ENCODE measurements around the gene ELAVL4.

Gene ELAVL4

DNA sequence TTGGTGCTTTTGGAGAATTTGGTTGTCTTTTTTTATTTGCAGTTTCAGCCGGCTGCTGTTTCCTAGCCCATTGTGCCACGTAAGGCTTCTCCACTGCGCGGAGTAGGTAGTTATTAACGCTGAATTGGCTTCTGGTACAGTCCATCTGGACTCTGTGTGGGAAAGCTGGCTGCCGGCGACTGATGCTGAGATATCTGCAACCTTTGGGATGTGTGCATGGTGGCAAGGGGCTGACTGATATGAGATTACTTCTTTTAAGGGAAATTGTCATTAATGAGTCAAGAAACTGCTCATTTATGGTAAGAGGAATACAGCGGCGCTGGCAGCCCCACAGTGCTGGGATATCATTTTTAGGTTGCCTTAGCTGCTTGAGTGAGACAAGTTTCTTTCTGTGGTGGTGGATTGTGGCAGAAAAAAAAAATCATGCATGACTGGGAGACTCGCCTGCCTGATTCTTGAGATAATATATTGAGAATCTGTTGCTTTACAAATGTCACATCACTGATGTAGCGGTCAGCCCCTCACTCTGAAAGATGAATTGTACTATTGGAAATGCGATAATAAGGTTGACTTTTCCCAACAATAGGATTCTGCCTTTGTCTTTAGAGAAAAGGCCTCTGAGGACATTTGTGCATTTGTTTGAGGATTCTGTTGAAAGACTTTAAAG lies 2.5 kb upstream of the ELAVL4 start:
- H3K9me3 Mint-ChIP-seq, result no peaks in the 10 kb centered on the region
- H3K4me3 Mint-ChIP-seq, result no peak overlapping the region
- ATAC-seq (no peak), DNase-seq (ENCODE audit: low spot score in 2 of 2) (no peak)
- H3K27ac Mint-ChIP-seq, result no peak overlapping the region
- H3K36me3 Mint-ChIP-seq, result no peaks in the 10 kb centered on the region
- H3K4me1 Mint-ChIP-seq, result peaks cover 13% of the 10 kb centered on the region

DNA sequence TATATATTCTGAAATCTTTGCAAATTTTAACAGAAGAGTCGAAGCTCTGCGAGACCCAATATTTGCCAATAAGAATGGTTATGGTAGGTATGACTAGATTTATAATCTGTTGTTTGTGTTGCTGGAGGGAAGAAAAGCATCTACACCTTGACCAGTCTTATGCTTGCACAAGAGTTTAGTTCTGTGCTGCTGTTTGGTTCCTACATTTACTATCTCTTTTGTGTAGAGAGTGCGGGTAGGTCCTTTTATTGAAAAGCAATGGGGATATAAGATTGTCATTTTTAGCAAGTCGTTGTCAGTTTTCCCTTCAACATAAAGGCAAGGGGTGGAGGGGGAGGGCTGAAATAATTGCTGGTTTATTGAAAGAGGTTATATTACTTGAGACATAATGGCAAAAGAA lies 396 bp downstream of the ELAVL4 start:
- no peak overlapping the region for H3K27ac Mint-ChIP-seq
- ATAC-seq, result no peak
- H3K36me3 Mint-ChIP-seq, result no peaks in the 10 kb centered on the region
- peaks cover 13% of the 10 kb centered on the region for H3K4me1 Mint-ChIP-seq
- DNase-seq (ENCODE audit: low spot score in 2 of 2), result no peak
- no peak overlapping the region for H3K4me3 Mint-ChIP-seq
- H3K9me3 Mint-ChIP-seq, result no peaks in the 10 kb centered on the region

DNA sequence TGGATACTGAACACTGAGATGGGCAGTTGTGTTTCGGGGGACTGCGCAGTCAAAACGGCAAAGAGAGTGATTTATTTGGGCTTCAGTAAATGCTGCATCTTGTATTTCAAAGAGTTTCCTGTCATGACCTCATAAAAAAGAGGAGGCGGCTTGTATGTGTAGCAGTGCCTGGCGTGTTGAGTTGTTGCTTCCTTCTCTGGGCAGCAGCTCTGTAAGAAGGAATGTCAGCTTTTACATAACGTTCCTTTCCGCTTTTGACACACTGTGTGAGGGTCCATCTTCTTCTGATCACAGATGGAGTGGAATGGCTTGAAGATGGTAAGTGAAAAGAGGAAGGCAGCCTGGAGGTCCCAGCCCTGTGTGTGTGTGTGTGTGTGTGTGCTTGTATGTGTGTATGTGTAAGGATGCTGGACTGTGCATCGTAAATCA lies 941 bp downstream of the ELAVL4 start:
- ATAC-seq (peak; percentile 37), DNase-seq (ENCODE audit: low spot score in 2 of 2) (no peak)
- H3K4me3 Mint-ChIP-seq, result peak overlapping the region; percentile 25
- H3K9me3 Mint-ChIP-seq, result no peaks in the 10 kb centered on the region
- no peak overlapping the region for H3K27ac Mint-ChIP-seq
- H3K36me3 Mint-ChIP-seq, result no peaks in the 10 kb centered on the region
- peaks cover 13% of the 10 kb centered on the region for H3K4me1 Mint-ChIP-seq

DNA sequence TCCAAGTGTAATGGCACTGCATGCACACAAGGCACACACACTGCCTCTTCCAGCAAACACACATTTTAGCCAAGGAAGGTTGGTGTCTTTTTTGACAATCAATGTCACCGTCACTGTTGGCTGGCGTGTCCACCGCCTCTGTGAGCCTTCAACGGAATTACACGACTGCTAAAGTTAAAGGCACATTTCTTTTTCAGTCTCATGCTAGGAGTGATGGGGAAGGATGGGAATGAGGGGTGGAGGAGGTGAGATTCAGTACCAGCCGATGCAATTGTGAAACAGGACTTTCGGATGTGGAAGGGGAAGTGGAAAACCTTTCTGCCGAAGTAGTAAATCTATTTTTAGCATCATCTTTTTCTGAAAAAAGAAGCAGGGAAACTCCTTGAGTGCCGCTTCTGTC lies 1.4 kb downstream of the ELAVL4 start:
- ATAC-seq, result no peak
- Mint-ChIP-seq H3K36me3 (no peaks in the 10 kb centered on the region), H3K27ac (no peak overlapping the region), H3K4me3 (peak overlapping the region; percentile 25), H3K4me1 (peaks cover 13% of the 10 kb centered on the region), H3K9me3 (no peaks in the 10 kb centered on the region)
- no peak for DNase-seq (ENCODE audit: low spot score in 2 of 2)

DNA sequence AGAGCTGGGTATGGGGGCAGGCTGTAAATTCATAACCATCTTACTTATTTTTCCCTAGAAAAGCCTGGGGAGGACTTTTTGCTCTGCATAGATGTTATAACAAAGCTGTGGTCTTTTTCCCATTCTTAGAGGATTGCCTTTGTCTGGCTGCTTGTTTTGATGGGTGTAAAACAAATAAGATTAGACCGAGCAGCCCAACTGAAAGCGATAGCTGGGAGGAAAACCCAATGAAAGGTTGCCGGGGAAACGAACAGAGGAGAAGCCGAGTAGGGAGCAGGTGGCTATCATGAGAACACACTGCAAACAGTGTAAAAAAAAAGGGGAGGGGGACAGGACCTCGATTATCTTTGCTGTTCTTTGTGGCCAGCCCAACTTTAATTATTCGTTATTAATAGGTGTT lies 1.9 kb downstream of the ELAVL4 start:
- H3K36me3 Mint-ChIP-seq, result no peaks in the 10 kb centered on the region
- H3K4me3 Mint-ChIP-seq, result peak overlapping the region; percentile 25
- DNase-seq (ENCODE audit: low spot score in 2 of 2) (no peak), ATAC-seq (no peak)
- H3K9me3 Mint-ChIP-seq, result no peaks in the 10 kb centered on the region
- H3K27ac Mint-ChIP-seq, result no peak overlapping the region
- H3K4me1 Mint-ChIP-seq, result peaks cover 13% of the 10 kb centered on the region

DNA sequence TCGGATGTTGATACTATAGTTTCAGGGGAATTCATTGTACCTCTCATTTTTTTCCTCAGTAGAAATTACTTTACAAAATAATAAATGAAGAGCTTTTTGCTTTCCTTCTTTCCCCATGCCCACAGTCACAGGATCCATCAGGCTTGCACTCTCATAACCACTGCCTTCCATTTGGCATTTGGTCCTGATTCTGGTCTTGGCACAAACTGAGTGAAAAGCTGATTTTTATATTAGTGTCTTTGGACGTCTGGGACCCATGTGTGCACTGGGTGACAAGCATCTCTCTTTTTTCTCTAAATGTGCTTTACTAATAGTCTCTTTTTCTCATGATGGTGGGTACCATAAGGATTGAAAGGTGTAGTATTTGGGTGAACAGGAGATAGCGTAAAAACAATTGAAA lies 2.8 kb downstream of the ELAVL4 start:
- Mint-ChIP-seq H3K36me3 (no peaks in the 10 kb centered on the region), H3K4me1 (peaks cover 13% of the 10 kb centered on the region), H3K9me3 (no peaks in the 10 kb centered on the region), H3K27ac (no peak overlapping the region), H3K4me3 (no peak overlapping the region)
- ATAC-seq (no peak), DNase-seq (ENCODE audit: low spot score in 2 of 2) (no peak)

DNA sequence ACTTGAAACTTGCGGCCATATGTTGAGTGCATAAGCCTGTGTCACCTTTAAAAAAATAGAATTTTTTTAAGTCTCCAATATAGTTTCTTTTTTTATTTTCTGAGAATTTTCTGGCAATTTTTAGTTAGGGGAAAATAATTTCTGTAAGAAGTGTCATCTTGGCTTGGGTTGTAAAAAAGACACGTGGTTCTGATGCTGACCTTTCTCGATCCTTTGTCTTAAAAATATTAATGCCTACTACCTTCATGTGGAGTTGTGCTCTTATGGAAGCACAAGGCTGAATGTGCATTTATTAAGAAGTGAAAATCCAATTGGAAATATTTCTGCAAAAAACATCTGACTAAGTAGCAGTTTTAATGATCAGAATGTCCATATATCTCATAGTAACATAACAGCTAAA lies 3.5 kb downstream of the ELAVL4 start:
- peaks cover 13% of the 10 kb centered on the region for H3K4me1 Mint-ChIP-seq
- H3K36me3 Mint-ChIP-seq, result no peaks in the 10 kb centered on the region
- no peak for ATAC-seq
- no peak overlapping the region for H3K27ac Mint-ChIP-seq
- DNase-seq (ENCODE audit: low spot score in 2 of 2), result no peak
- H3K4me3 Mint-ChIP-seq, result no peak overlapping the region
- H3K9me3 Mint-ChIP-seq, result no peaks in the 10 kb centered on the region

DNA sequence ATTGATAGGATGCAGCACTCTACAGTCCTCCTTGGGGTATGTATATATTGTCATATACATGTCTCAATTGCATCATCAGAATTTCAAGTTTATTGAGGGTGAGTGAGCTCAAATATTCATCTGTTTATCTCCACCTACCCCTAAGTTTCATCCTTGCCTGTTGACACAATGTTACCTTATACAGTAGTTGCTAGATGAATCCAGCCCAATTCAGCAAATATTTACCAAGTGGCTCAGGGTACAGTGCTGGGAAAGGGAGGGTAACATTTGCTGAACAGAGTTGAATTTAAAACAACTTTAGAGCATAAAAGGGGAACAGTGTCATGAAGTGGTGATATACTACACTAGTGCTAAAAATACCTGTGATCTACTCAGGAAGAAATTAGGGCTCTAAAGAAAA lies 14.4 kb downstream of the ELAVL4 start:
- no peak for DNase-seq (ENCODE audit: low spot score in 2 of 2)
- H3K36me3 Mint-ChIP-seq, result no peaks in the 10 kb centered on the region
- no peak for ATAC-seq
- H3K27ac Mint-ChIP-seq, result no peak overlapping the region
- no peaks in the 10 kb centered on the region for H3K4me1 Mint-ChIP-seq
- H3K9me3 Mint-ChIP-seq, result no peaks in the 10 kb centered on the region
- no peak overlapping the region for H3K4me3 Mint-ChIP-seq

DNA sequence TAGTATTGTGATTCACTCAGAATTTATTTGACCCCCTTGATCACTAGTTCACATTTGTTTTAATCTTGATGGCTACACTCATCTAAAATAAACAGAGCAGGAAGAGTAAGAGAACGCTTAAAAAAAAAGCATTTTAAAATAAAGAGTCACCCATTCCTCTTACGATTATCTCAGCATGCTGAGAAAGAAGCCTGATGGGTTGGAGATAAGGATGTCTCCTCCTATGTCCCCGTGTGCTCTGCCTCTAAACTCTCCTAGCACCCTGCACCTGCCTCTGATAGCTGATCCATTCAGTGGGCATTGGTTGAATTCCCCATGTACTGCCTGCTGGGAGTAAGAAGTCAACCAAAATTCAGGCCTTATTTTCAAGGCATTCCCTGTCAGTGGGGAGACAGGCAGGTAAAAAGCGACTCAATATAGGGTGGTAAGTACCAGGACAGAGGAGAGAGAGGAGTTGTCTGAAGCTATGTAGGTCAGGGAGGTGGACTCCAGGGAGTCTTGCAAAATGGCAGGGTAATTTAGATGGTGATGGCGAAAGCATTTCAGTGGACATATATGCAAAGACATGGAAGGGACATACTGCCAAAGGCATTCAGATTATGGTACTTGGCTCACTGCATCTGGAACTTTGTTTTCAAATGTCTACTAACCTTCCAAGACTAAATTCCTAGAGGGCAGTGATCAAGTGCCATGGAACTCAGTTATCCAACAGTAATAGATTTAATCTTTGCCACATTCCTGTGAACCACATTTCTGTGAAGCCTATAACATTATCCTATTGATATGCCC lies 18.4 kb downstream of the ELAVL4 start:
- no peaks in the 10 kb centered on the region for H3K4me1 Mint-ChIP-seq
- H3K27ac Mint-ChIP-seq, result no peak overlapping the region
- H3K9me3 Mint-ChIP-seq, result no peaks in the 10 kb centered on the region
- no peaks in the 10 kb centered on the region for H3K36me3 Mint-ChIP-seq
- ATAC-seq (no peak), DNase-seq (ENCODE audit: low spot score in 2 of 2) (no peak)
- H3K4me3 Mint-ChIP-seq, result no peak overlapping the region

DNA sequence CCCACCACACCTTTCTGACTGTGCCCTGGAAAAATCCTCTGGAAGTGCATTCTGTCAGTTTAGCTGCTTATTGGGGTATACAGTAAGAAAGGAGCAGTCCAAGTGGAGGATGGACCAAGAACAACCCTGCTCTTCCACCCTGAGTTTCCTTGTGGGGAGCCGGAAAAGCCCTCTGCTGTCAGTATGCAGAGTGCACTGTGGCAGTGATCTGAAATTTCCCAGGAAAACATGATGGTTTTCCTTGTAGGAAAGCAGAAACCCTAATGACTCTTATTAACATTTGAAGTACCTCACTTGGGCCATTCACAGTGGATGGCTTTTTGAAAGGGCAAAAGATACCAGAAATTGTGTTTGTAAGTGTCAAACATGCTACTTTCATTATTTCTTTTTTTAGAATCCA lies 20.5 kb downstream of the ELAVL4 start:
- no peak for ATAC-seq
- H3K4me1 Mint-ChIP-seq, result no peaks in the 10 kb centered on the region
- DNase-seq (ENCODE audit: low spot score in 2 of 2), result no peak
- H3K9me3 Mint-ChIP-seq, result no peaks in the 10 kb centered on the region
- no peak overlapping the region for H3K27ac Mint-ChIP-seq
- H3K4me3 Mint-ChIP-seq, result no peak overlapping the region
- no peaks in the 10 kb centered on the region for H3K36me3 Mint-ChIP-seq

DNA sequence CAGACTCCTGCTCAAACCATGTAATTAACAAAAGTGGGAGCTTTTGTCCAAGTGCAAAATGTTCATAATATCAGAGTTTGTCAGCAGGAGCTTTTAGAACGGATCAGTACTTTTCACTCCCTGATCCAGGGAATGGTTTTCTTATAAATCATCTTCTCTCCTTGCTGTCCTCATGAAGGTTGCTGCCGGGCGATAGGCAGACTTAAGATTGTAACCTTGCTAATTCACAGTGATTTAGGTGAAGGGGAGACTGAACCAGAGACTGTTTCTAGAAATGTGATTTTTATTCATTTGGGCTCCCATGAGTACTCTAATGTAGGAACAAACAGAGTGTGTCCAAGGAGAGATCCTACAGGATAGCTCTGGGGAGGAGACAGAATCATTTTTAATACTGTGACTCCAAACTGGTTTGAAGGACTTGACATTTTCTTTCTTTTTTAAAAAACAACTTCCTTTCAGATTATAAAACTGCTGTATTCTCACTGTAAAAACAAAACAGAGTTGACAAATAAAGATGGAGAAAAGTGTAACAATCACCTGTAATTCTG lies 23.7 kb downstream of the ELAVL4 start:
- ATAC-seq, result no peak
- Mint-ChIP-seq H3K27ac (no peak overlapping the region), H3K4me3 (no peak overlapping the region)

DNA sequence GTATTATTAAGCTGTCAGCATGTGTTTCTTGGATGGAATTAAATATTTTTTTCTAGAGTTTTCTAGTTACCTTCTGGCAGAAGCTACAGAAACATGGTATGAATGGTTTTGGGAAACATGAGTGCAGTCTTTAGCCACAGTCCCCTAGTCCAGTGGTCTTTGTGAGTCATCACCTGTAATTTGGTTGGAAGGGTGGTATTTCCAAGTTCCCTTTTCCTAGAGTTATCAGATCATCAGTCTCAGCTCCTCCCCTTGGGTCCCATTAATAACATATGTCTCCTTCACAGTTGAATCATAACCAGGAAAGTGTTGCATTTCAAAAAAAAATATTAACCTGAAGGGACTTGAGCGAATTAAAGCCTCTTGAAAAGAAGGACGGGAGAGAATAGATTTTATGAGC lies 27.0 kb downstream of the ELAVL4 start:
- ATAC-seq, result no peak
- Mint-ChIP-seq H3K4me3 (no peak overlapping the region), H3K27ac (no peak overlapping the region), H3K36me3 (no peaks in the 10 kb centered on the region), H3K4me1 (no peaks in the 10 kb centered on the region), H3K9me3 (no peaks in the 10 kb centered on the region)
- no peak for DNase-seq (ENCODE audit: low spot score in 2 of 2)

More for the DNA sequence above, 23.7 kb downstream of the ELAVL4 start:
- Mint-ChIP-seq H3K36me3 (no peaks in the 10 kb centered on the region), H3K9me3 (no peaks in the 10 kb centered on the region), H3K4me1 (no peaks in the 10 kb centered on the region)
- DNase-seq (ENCODE audit: low spot score in 2 of 2), result no peak

DNA sequence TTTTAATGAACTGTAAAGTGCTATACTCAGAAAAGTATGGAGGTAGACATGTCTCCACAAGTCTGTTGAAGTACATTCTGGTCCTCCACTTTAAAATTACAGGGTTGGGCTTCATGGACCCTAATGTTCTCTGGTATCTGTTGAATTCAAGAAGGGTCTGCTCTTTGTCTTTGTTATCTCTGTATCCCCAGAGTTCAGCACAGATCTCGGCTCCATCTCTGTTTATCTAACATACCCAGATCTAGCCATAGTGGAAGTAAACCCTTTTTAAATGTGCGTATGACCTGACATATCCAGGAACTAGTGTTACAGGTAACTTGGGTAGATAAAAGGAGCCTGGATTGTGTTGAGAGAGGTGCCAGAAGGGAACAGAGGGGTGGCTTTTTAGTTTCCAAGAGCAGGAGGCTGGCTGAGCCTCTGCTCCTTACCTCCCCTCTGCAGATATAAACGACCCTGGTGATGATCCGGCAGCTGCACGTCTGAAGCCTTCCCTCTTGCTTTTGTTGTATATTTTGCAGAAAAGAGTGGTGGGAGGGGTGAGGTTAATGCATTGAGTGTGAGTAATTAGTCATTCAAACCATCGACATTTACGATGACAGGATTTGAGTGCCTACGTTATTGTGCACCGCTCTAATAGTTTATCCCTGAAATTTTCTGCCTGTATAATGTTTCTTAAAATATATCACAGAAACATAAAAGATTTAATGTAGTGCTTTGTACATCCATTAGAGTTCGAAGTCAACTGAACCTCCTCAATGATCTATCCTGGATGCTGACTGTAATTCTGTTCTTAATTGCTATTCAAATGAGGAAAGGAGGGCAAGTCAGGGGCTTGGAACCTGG lies 30.8 kb downstream of the ELAVL4 start:
- Mint-ChIP-seq H3K27ac (no peak overlapping the region), H3K9me3 (no peaks in the 10 kb centered on the region), H3K36me3 (no peaks in the 10 kb centered on the region), H3K4me3 (no peak overlapping the region), H3K4me1 (no peaks in the 10 kb centered on the region)
- no peak for DNase-seq (ENCODE audit: low spot score in 2 of 2)
- ATAC-seq, result no peak

DNA sequence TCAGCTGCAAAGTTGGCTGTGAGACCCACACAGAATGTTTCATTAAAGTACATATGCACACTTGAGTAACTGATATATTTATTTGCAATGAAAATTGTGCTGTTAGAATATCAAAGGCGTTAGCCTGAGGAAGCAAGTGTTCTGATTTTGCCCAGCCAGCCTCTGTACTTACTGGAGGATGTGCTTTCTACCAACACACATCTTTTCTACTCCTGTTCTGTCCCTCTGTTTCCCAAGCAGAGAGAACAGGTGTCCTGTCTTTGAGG lies 31.4 kb downstream of the ELAVL4 start:
- Mint-ChIP-seq H3K4me1 (no peaks in the 10 kb centered on the region), H3K9me3 (no peaks in the 10 kb centered on the region), H3K27ac (no peak overlapping the region), H3K4me3 (no peak overlapping the region), H3K36me3 (no peaks in the 10 kb centered on the region)
- ATAC-seq, result no peak
- DNase-seq (ENCODE audit: low spot score in 2 of 2), result no peak

DNA sequence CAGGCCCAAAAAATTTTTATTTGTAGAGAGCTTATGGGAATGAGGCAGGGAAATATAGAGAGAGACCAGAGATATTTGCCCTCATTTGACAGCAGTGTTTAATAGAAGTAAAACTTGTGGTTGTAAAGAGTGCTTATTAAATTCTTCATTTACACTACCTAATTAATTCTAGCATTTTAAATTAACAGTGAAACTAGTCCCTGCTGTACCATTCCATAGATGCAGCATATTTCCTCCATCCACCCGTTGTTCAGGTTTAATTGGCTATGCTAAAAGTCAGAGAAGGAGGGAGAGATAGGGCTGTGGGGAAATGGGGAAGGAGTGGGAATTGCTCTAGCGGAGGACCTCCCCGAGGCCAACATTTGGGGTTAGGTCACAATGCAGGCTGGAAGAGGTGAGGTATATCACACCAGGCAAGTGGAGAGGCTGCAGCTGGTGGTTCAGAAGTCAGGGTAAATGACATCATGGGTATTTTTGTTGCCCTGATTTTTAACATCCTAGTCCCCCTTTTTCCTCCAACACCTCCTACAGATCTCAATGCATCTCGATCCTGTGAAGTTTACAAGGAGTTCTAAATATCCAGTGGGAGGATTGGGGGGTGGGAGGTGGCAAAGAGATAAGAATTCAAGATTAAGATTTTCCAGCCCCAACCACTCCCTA lies 38.6 kb downstream of the ELAVL4 start:
- DNase-seq (ENCODE audit: low spot score in 2 of 2), result no peak
- no peaks in the 10 kb centered on the region for H3K36me3 Mint-ChIP-seq
- no peak overlapping the region for H3K27ac Mint-ChIP-seq
- no peak for ATAC-seq
- no peaks in the 10 kb centered on the region for H3K9me3 Mint-ChIP-seq
- no peak overlapping the region for H3K4me3 Mint-ChIP-seq
- H3K4me1 Mint-ChIP-seq, result no peaks in the 10 kb centered on the region
